Measurements from ENCODE around the gene CCDC106. TPM values are rescaled to one million over a fixed set of nuclear protein-coding genes. Genes with fewer than 3 reads are reported as not detected.

The CCDC106 gene
- total and polyA plus RNA-seq, 2 donors from 2014 or later, result 22.7 to 51.9 TPM

- Histone ChIP-seq H3K9me3 (ENCODE audit: control insufficient read depth in 2 of 3, insufficient read depth in 1 of 3, low read length in 3 of 3) (no peaks in the 10 kb centered on the region), H3K4me3 (ENCODE audit: low read length in 3 of 3) (no peak overlapping the region), H3K36me3 (ENCODE audit: control insufficient read depth in 2 of 3, insufficient read depth in 3 of 3, low read length in 3 of 3) (peaks cover 0 to 47% (median 16%) of the 10 kb centered on the region in 3 donors), H3K4me1 (ENCODE audit: control insufficient read depth in 2 of 3, insufficient read depth in 2 of 3, low read depth in 1 of 3, low read length in 3 of 3) (peaks cover 0 to 38% (median 11%) of the 10 kb centered on the region in 3 donors), H3K9ac (ENCODE audit: low read length in 3 of 3) (no peak overlapping the region), H3K27ac (ENCODE audit: low read depth in 2 of 2, low read length in 2 of 2) (no peak overlapping the region), H3K27me3 (ENCODE audit: control insufficient read depth, insufficient read depth, low read length) (no peaks in the 10 kb centered on the region)
- no peak for TF ChIP-seq CTCF (IDR thresholded peaks at IDR 0.05; ENCODE audit: borderline replicate concordance, extremely low read depth, insufficient read depth)
- peak in 1 of 5 donors; percentile 37 for DNase-seq
- FAIRE-seq, result no peak
- intact Hi-C loops (cut with DNase I), result no loop called here
Observed at GRCh38 chr19:55691561-55692481, 43.8 kb downstream of the CCDC106 start.

- intact Hi-C loops (cut with DNase I), result no loop called here
- peak in 1 of 5 donors; percentile 38 for DNase-seq
Observed at GRCh38 chr19:55692681-55693081, 44.7 kb downstream of the CCDC106 start.

GRCh38 chr19:55693336-55693974 is 45.4 kb downstream of the CCDC106 start:
- H3K27me3 ChIP-seq (ENCODE audit: control insufficient read depth, insufficient read depth, low read length), result no peaks in the 10 kb centered on the region
- FAIRE-seq (no peak), DNase-seq (no peak)
- H3K9me3 ChIP-seq (ENCODE audit: control insufficient read depth in 2 of 3, insufficient read depth in 1 of 3, low read length in 3 of 3), result no peaks in the 10 kb centered on the region
- no peak overlapping the region for H3K27ac ChIP-seq (ENCODE audit: low read depth in 2 of 2, low read length in 2 of 2)
- H3K36me3 ChIP-seq (ENCODE audit: control insufficient read depth in 2 of 3, insufficient read depth in 3 of 3, low read length in 3 of 3), result peaks cover 0 to 53% (median 20%) of the 10 kb centered on the region in 3 donors
- intact Hi-C loops (cut with DNase I), result no loop called here
- no peak for TF ChIP-seq CTCF (IDR thresholded peaks at IDR 0.05; ENCODE audit: borderline replicate concordance, extremely low read depth, insufficient read depth)
- H3K4me3 ChIP-seq (ENCODE audit: low read length in 3 of 3), result no peak overlapping the region
- H3K9ac ChIP-seq (ENCODE audit: low read length in 3 of 3), result no peak overlapping the region
- peaks cover 0 to 23% (median 4%) of the 10 kb centered on the region in 3 donors for H3K4me1 ChIP-seq (ENCODE audit: control insufficient read depth in 2 of 3, insufficient read depth in 2 of 3, low read depth in 1 of 3, low read length in 3 of 3)

More at GRCh38 chr19:55692681-55693081, 44.7 kb downstream of the CCDC106 start:
- no peak for TF ChIP-seq CTCF (IDR thresholded peaks at IDR 0.05; ENCODE audit: borderline replicate concordance, extremely low read depth, insufficient read depth)
- H3K27me3 ChIP-seq (ENCODE audit: control insufficient read depth, insufficient read depth, low read length), result no peaks in the 10 kb centered on the region
- no peak for FAIRE-seq
- H3K9me3 ChIP-seq (ENCODE audit: control insufficient read depth in 2 of 3, insufficient read depth in 1 of 3, low read length in 3 of 3), result no peaks in the 10 kb centered on the region
- no peak overlapping the region for H3K4me3 ChIP-seq (ENCODE audit: low read length in 3 of 3)
- peaks cover 0 to 31% (median 4%) of the 10 kb centered on the region in 3 donors for H3K4me1 ChIP-seq (ENCODE audit: control insufficient read depth in 2 of 3, insufficient read depth in 2 of 3, low read depth in 1 of 3, low read length in 3 of 3)
- no peak overlapping the region for H3K27ac ChIP-seq (ENCODE audit: low read depth in 2 of 2, low read length in 2 of 2)
- no peak overlapping the region for H3K9ac ChIP-seq (ENCODE audit: low read length in 3 of 3)
- H3K36me3 ChIP-seq (ENCODE audit: control insufficient read depth in 2 of 3, insufficient read depth in 3 of 3, low read length in 3 of 3), result peaks cover 0 to 52% (median 19%) of the 10 kb centered on the region in 3 donors
